ENCODE results near the gene NUP37. TPM values are rescaled to one million over a fixed set of nuclear protein-coding genes. Genes with fewer than 3 reads are reported as not detected.
A peak's percentile ranks its signal among the peaks of the same experiment; 100 is the strongest.

NUP37 gene
- total and polyA plus RNA-seq, 2 of the 8 experiments (the other 6 are each of a cell fraction or from before 2014, with no cell fraction given) = 53.5 to 71.0 TPM

DNA sequence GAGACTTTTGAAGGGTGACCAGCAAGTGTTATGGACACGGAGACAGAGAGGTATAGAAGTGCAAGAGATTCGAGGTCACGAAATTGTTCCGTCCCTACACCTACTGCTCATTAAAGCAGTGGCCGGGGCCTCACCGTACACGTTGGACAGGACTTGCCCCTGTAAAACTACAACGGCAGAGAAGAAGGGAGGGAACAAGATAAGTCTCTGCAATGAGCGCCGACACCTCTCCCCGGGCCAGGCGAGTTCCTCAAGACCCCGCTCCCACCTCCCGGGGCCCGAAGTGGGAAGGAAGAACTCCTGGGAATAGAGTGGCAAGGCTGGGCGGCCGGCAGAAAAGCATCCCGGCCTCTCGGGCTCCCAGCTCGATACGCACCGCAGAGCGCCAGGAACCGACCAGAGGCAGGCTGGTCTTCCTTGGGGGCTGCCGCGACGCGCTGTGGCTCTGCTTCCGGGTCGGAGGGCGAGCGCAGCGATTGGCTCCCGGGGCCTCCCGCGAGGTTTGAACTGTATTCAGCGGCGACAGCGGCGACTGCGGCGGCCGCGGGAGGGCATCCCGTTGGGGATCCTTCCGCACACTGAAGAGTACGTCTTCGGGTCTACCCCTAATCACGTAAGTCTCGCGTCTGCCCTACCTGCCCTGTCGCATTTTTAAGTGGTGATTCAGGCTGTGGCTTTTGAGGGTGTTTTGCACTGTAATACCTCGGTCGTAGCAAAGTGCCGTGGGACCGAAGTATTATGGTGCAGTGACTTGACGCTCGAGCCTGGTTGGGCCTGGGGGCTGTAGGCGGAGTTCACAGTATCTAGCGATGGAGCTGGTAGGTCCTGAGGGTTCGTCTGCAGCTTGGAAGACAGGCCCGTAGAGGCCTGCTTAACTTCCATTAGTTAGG lies at the start of gene NUP37, which contains the start of gene PARPBP (continued):
- TF ChIP-seq RBBP5 (IDR thresholded peaks at IDR 0.05; ENCODE audit: borderline replicate concordance, low read depth, low read length) (peak; percentile 98), TBP (IDR thresholded peaks at IDR 0.05; ENCODE audit: low read depth, low read length) (peak; percentile 82), RAD21 (IDR thresholded peaks at IDR 0.05 in 1 of 2, conservative IDR thresholded peaks at IDR 0.05 in 1 of 2; ENCODE audit: low read depth in 2 of 2, low read length in 2 of 2) (no peak), SIN3A (conservative IDR thresholded peaks at IDR 0.05 in 1 of 2, IDR thresholded peaks at IDR 0.05 in 1 of 2; ENCODE audit: low read depth in 1 of 2, low read length in 2 of 2) (peak; percentile 59 to 88; a peak in 2 of 4 replicates), CBX8 (IDR thresholded peaks at IDR 0.05; ENCODE audit: borderline replicate concordance, low read depth, low read length) (no peak), MAFK (IDR thresholded peaks at IDR 0.05; ENCODE audit: low read depth, low read length) (no peak), EGR1 (IDR thresholded peaks at IDR 0.05; ENCODE audit: borderline replicate concordance, low read depth, low read length) (no peak), SIX5 (IDR thresholded peaks at IDR 0.05; ENCODE audit: low read depth, low read length) (no peak)
- TF ChIP-seq, protein P1, sequence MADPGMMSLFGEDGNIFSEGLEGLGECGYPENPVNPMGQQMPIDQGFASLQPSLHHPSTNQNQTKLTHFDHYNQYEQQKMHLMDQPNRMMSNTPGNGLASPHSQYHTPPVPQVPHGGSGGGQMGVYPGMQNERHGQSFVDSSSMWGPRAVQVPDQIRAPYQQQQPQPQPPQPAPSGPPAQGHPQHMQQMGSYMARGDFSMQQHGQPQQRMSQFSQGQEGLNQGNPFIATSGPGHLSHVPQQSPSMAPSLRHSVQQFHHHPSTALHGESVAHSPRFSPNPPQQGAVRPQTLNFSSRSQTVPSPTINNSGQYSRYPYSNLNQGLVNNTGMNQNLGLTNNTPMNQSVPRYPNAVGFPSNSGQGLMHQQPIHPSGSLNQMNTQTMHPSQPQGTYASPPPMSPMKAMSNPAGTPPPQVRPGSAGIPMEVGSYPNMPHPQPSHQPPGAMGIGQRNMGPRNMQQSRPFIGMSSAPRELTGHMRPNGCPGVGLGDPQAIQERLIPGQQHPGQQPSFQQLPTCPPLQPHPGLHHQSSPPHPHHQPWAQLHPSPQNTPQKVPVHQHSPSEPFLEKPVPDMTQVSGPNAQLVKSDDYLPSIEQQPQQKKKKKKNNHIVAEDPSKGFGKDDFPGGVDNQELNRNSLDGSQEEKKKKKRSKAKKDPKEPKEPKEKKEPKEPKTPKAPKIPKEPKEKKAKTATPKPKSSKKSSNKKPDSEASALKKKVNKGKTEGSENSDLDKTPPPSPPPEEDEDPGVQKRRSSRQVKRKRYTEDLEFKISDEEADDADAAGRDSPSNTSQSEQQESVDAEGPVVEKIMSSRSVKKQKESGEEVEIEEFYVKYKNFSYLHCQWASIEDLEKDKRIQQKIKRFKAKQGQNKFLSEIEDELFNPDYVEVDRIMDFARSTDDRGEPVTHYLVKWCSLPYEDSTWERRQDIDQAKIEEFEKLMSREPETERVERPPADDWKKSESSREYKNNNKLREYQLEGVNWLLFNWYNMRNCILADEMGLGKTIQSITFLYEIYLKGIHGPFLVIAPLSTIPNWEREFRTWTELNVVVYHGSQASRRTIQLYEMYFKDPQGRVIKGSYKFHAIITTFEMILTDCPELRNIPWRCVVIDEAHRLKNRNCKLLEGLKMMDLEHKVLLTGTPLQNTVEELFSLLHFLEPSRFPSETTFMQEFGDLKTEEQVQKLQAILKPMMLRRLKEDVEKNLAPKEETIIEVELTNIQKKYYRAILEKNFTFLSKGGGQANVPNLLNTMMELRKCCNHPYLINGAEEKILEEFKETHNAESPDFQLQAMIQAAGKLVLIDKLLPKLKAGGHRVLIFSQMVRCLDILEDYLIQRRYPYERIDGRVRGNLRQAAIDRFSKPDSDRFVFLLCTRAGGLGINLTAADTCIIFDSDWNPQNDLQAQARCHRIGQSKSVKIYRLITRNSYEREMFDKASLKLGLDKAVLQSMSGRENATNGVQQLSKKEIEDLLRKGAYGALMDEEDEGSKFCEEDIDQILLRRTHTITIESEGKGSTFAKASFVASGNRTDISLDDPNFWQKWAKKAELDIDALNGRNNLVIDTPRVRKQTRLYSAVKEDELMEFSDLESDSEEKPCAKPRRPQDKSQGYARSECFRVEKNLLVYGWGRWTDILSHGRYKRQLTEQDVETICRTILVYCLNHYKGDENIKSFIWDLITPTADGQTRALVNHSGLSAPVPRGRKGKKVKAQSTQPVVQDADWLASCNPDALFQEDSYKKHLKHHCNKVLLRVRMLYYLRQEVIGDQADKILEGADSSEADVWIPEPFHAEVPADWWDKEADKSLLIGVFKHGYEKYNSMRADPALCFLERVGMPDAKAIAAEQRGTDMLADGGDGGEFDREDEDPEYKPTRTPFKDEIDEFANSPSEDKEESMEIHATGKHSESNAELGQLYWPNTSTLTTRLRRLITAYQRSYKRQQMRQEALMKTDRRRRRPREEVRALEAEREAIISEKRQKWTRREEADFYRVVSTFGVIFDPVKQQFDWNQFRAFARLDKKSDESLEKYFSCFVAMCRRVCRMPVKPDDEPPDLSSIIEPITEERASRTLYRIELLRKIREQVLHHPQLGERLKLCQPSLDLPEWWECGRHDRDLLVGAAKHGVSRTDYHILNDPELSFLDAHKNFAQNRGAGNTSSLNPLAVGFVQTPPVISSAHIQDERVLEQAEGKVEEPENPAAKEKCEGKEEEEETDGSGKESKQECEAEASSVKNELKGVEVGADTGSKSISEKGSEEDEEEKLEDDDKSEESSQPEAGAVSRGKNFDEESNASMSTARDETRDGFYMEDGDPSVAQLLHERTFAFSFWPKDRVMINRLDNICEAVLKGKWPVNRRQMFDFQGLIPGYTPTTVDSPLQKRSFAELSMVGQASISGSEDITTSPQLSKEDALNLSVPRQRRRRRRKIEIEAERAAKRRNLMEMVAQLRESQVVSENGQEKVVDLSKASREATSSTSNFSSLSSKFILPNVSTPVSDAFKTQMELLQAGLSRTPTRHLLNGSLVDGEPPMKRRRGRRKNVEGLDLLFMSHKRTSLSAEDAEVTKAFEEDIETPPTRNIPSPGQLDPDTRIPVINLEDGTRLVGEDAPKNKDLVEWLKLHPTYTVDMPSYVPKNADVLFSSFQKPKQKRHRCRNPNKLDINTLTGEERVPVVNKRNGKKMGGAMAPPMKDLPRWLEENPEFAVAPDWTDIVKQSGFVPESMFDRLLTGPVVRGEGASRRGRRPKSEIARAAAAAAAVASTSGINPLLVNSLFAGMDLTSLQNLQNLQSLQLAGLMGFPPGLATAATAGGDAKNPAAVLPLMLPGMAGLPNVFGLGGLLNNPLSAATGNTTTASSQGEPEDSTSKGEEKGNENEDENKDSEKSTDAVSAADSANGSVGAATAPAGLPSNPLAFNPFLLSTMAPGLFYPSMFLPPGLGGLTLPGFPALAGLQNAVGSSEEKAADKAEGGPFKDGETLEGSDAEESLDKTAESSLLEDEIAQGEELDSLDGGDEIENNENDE (IDR thresholded peaks at IDR 0.05; ENCODE audit: insufficient replicate concordance, low read length) = no peak
